ENCODE measurements around the gene SYNJ2.
A peak's percentile ranks its signal among the peaks of the same experiment; 100 is the strongest.

The SYNJ2 gene

GRCh38 chr6:158015188-158015506 lies 33.5 kb downstream of the SYNJ2 start:
- DNase-seq = no peak

- no peak for DNase-seq
These were observed 35.1 kb downstream of the SYNJ2 start for GRCh38 chr6:158016571-158017383.

GRCh38 chr6:158017621-158018040 lies 36.0 kb downstream of the SYNJ2 start:
- no peak for DNase-seq

DNA sequence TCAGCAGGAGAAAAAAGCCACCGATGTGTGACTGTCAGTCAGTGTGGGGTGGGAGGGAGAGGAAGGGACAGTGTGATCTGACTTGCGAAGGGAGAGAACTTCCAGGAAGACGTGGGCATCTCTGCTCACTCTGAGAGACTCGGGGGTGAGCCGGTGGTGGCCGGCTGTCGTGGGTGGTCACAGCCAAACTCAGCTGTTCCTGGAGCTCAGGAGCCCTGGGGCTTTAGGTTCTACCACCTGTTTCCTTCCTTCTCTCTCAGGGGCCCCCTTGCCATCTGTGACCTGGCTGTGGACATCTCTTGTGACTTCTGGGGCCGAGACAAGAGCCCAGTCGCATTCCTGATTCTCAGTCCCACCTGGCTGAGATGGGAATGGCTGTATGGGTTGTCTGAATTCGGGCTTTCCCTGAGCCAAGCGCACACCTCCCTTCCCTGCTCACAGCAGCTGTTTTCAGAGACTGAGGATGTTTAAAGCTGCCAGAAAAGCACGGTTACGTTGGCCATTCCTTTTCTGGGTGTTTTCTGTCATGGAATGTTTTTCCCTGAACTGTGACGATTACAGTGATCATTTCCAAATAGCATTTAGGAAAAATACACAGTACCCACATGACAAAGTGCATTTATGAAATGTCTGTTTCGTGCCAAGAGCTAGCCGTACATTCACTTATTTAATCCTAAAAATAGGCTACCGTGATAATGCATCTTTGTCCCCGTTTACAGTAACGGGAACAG lies 36.5 kb downstream of the SYNJ2 start:
- no peak for DNase-seq

DNA sequence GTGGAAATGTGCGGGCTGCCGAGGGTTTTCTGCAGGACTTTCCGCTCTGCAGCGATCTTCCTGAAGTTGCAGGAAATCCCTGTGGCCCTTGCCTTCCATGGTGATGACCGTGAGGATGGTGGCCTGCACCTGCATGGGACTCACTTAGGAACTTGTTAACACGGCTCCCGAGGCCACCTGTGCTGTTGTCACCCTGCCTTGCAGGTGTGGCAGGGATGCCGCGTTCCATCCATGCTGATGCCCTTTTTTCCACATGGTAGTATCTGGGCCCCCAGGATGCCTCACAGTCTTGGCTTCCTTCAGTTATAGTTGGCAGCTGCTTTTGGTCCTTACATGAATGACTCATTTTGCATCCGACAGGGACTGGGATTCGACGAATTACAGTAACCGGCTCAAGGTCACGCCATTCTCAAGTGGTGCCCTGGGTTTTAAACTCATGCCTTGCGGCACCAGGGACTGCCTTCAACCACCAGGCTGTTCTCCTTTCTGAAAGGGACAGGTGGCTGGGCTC lies 37.2 kb downstream of the SYNJ2 start:
- no peak for DNase-seq

DNA sequence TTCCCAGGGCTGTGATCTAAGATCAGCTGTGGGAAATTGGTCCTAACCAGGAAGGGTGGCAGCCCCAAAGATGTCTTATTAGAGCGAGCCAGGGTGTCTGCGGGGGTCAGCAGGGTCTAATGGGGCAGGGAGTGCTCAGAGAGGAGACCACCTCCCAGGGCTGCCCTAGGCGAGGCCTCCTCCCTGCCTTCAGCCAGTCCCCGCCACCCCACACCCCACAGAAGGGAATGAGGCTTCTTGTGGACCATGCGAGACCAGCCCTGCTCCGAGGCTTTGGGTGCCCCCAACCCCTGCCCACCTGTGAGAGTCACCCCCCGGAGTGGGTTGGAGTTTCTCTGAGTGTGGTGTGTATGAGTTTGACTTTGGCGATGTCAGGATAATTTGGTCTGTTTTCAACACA lies 37.8 kb downstream of the SYNJ2 start:
- no peak for DNase-seq

- no peak for DNase-seq
These were observed 38.6 kb downstream of the SYNJ2 start for GRCh38 chr6:158020272-158020711.

DNA sequence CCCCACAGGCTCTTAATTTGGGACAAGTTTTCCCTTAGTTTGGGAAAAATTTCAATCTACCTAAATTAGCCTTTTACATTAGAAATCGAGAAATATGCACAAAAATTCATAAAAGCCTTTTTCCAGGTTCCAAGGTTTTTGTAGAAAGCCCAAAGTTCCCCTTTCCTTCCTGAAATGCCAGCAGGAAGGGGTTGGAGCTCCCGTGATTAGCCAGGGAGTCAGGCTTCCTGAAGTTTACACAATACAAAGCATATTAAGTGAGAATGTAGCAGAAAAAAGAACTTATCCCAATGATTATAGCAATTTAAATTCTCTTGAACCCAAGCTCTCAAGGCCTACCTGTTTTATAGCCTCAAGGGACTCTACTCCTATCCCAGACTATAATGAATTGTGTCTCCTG lies 39.1 kb downstream of the SYNJ2 start:
- DNase-seq = no peak

DNA sequence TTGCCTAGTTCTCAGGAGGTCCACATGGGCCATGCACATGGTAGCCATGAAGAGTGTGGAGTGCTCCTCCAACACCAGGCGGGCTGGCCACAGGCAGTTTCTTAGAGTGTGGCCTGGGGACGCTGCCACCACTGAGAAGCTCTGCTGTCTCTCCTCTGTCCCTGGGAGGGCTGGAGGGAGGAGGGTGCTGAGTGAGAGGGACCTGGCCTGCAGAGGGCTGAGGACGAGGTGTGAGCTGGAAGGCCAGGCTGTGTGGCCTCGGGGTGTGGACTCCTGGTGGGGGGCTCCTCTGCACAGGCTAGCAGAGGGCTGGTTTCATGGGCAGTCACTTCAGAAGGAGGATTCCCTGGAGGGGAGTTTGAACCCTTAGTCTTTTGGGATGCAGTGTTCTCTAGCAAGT lies 39.7 kb downstream of the SYNJ2 start:
- DNase-seq = no peak

- no peak for DNase-seq
These were observed 40.4 kb downstream of the SYNJ2 start for GRCh38 chr6:158021814-158022748.

GRCh38 chr6:158022749-158023596 lies 41.3 kb downstream of the SYNJ2 start:
- DNase-seq = peak; percentile 45

- DNase-seq = no peak
These were observed 41.9 kb downstream of the SYNJ2 start for GRCh38 chr6:158023597-158023939.

- no peak for DNase-seq
These were observed 43.1 kb downstream of the SYNJ2 start for GRCh38 chr6:158024566-158025297.

GRCh38 chr6:158026054-158026900 lies 44.6 kb downstream of the SYNJ2 start:
- DNase-seq = peak; percentile 91

DNA sequence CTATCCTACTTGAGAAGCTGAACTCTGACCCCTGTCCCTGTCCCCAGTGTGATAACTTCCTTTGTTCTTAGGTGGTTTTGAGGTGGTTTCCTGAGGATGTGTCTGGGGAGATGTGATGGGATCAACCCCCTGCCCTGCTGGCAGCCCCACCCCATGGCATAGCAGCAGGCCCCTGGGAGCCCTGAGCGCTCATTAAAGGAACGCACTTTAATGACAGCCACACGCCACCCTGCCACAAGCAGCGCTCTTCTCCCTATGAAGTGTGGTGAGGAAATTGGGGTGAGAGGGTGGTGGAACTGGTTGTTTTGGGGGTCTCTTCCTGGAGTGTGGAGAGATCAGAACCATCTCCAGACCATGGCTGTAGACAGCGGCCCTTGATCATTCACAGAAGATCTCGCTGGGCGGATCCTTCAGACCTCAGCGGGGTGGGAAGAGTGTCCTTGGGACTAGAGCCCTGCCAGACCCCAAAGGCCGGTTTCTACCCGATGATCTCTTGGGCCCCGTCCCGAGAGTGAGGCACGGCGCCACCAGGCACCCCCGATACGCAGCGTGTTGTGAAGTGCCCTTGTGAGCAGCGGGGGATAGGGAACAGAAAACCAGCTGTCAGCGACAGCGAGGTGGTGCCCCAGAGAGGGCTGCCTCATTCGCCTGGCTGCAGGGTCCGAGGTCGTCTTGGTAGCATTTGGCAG lies 45.4 kb downstream of the SYNJ2 start:
- DNase-seq = no peak

DNA sequence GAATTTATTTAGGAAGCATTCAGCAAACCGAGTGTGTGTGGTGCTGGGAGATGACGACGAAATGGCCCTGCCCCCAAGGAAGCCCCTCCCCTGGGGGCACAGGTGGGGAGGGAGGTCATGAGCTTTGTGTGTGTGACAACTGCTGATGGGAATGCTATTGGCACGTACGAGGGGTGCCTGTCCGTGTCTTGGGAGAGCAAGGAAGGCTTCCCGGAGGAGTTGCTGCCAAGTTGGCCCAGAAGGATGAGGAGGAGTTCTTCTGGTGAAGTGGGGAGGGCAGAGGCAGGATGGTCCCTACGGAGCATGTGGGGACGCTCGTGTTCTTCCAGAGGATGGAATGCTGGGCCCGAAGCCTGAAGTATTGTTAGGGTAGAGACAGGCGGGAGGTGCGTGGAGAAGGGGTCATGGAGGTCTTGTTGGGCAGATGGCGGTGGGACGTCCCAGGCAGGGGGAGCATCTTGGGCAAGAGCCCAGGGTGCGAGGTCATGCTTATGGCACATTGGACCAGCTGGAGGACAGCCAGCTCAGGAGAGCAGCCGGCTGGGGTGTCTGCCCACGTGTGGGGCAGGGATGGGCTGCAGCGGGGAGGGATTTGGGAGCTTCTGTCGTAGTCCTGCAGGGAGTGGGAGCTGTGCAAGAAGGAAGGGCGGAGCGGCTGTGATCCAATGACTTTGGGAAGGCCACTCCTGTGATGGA lies 46.1 kb downstream of the SYNJ2 start:
- no peak for DNase-seq

- no peak for DNase-seq
These were observed 46.8 kb downstream of the SYNJ2 start for GRCh38 chr6:158028421-158028820.

DNA sequence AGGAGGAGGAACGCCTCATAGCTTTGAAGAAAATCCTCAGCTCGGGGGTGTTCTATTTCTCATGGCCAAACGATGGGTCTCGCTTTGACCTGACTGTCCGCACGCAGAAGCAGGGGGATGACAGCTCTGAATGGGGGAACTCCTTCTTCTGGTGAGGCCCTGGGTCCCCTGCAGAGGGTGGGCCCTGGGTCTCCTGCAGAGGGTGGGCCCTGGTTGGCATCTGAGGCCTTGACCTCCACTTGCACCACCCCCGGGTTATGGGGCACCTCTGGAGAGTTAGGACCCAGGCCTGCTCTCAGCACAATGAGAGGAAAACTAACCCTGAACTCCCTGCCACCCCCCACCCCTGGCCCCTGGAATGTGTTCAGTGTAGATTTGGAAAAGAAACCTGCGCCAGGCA lies 47.2 kb downstream of the SYNJ2 start:
- no peak for DNase-seq

- DNase-seq = no peak
These were observed 48.1 kb downstream of the SYNJ2 start for GRCh38 chr6:158029668-158030230.
